ENCODE results near the gene ELK4. TPM values are rescaled to one million over a fixed set of nuclear protein-coding genes. Genes with fewer than 3 reads are reported as not detected.

ELK4 gene
- total and polyA plus RNA-seq, 2 experiments from 2014 or later: 5.1 to 16.4 TPM

GRCh38 chr1:205563927-205564441 lies 67.8 kb downstream of the ELK4 start:
- H3K4me2 ChIP-seq (ENCODE audit: unreplicated experiment): no peak overlapping the region
- H3K27me3 ChIP-seq (replicated peaks; ENCODE audit: insufficient read depth): peaks cover 56% of the 10 kb centered on the region
- H3K9ac ChIP-seq: no peak overlapping the region
- no peak overlapping the region for H3K4me3 ChIP-seq
- H3F3A ChIP-seq (ENCODE audit: insufficient read depth): no peaks in the 10 kb centered on the region
- no peaks in the 10 kb centered on the region for H3K4me1 ChIP-seq (ENCODE audit: insufficient read depth)
- no peaks in the 10 kb centered on the region for H3K9me2 ChIP-seq (ENCODE audit: insufficient read depth)
- peaks cover 4% of the 10 kb centered on the region for H3K9me3 ChIP-seq (ENCODE audit: low read depth)
- H3K27ac ChIP-seq: no peak overlapping the region
- H3K36me3 ChIP-seq (ENCODE audit: low read depth): no peaks in the 10 kb centered on the region
- no peak for DNase-seq
- 35 to 36% methylated on average over 5 of the region's 5 CpGs for WGBS, 2 experiments (ENCODE audit: low coverage in 1 of 2, low lambda C conversion rate in 2 of 2, missing lambda C conversion rate in 2 of 2)
- no peak for TF ChIP-seq EZH2 (IDR thresholded peaks at IDR 0.05; ENCODE audit: insufficient read depth, poor library complexity, severe bottlenecking)
- no peak for TF ChIP-seq EZH2phosphoT487 (IDR thresholded peaks at IDR 0.05; ENCODE audit: insufficient read depth, low read depth)
- no peaks in the 10 kb centered on the region for H4K20me1 ChIP-seq (ENCODE audit: insufficient read depth)
- in situ Hi-C loops (cut with MboI): no loop called here
- H2AFZ ChIP-seq: no peak overlapping the region
- no peaks in the 10 kb centered on the region for H3K79me2 ChIP-seq (ENCODE audit: insufficient read depth)

- H3K27me3 ChIP-seq (replicated peaks; ENCODE audit: insufficient read depth): peaks cover 48% of the 10 kb centered on the region
- in situ Hi-C loops (cut with MboI): no loop called here
- H4K20me1 ChIP-seq (ENCODE audit: insufficient read depth): no peaks in the 10 kb centered on the region
- no peak overlapping the region for H3K4me3 ChIP-seq
- H3K9ac ChIP-seq: no peak overlapping the region
- no peaks in the 10 kb centered on the region for H3K36me3 ChIP-seq (ENCODE audit: low read depth)
- no peak for DNase-seq
- no peaks in the 10 kb centered on the region for H3F3A ChIP-seq (ENCODE audit: insufficient read depth)
- no peaks in the 10 kb centered on the region for H3K9me2 ChIP-seq (ENCODE audit: insufficient read depth)
- no peaks in the 10 kb centered on the region for H3K4me1 ChIP-seq (ENCODE audit: insufficient read depth)
- peaks cover 4% of the 10 kb centered on the region for H3K9me3 ChIP-seq (ENCODE audit: low read depth)
- no peak overlapping the region for H3K27ac ChIP-seq
- H3K79me2 ChIP-seq (ENCODE audit: insufficient read depth): no peaks in the 10 kb centered on the region
- WGBS, 2 experiments (ENCODE audit: low coverage in 1 of 2, low lambda C conversion rate in 2 of 2, missing lambda C conversion rate in 2 of 2): 43 to 67% methylated on average over 1 of the region's 1 CpG
- no peak for TF ChIP-seq EZH2phosphoT487 (IDR thresholded peaks at IDR 0.05; ENCODE audit: insufficient read depth, low read depth)
- TF ChIP-seq EZH2 (IDR thresholded peaks at IDR 0.05; ENCODE audit: insufficient read depth, poor library complexity, severe bottlenecking): no peak
- H2AFZ ChIP-seq: no peak overlapping the region
- H3K4me2 ChIP-seq (ENCODE audit: unreplicated experiment): no peak overlapping the region
Measured at GRCh38 chr1:205561501-205562203, 70.2 kb downstream of the ELK4 start.

Small RNA genes lying within 50 kb of the gene (small RNA-seq; reads per million reads assigned to genes)
- gene RNU2-19P (ENCODE audit: low read depth, low replicate concordance) (2.0 reads per million, percentile 65 among the genes with 10 or more reads in this experiment), gene RNU6-418P (ENCODE audit: low read depth, low replicate concordance) (not detected)

Other genes starting within 250 kb of the ELK4 start
- gene LEMD1, start 210.0 kb downstream of the ELK4 start, total RNA-seq (2014; rRNA removed; shearing (Covaris generic)): not detected in 2 replicates
- gene LEMD1, start 210.0 kb downstream of the ELK4 start, polyA plus RNA-seq (2016; fragmentation: Nextera tagmentation; extraction: Ambion mirVana): not detected in 2 replicates
- gene BLACAT1, start 176.0 kb downstream of the ELK4 start, total RNA-seq (2014; rRNA removed; shearing (Covaris generic)): not detected in 2 replicates
- gene BLACAT1, start 176.0 kb downstream of the ELK4 start, polyA plus RNA-seq (2016; fragmentation: Nextera tagmentation; extraction: Ambion mirVana): not detected in 2 replicates
- not detected in 2 replicates for gene CDK18, start 127.3 kb downstream of the ELK4 start, total RNA-seq (2014; rRNA removed; shearing (Covaris generic))
- gene CDK18, start 127.3 kb downstream of the ELK4 start, polyA plus RNA-seq (2016; fragmentation: Nextera tagmentation; extraction: Ambion mirVana): not detected in 2 replicates
- 1.2 and 1.8 TPM in 2 replicates for gene SLC45A3, start 48.5 kb upstream of the ELK4 start, total RNA-seq (2014; rRNA removed; shearing (Covaris generic))
- gene SLC45A3, start 48.5 kb upstream of the ELK4 start, polyA plus RNA-seq (2016; fragmentation: Nextera tagmentation; extraction: Ambion mirVana): 0.18 and 0.38 TPM in 2 replicates
- gene NUCKS1, start 118.2 kb upstream of the ELK4 start, total RNA-seq (2014; rRNA removed; shearing (Covaris generic)): 122 and 125 TPM in 2 replicates
- 69.2 and 69.9 TPM in 2 replicates for gene NUCKS1, start 118.2 kb upstream of the ELK4 start, polyA plus RNA-seq (2016; fragmentation: Nextera tagmentation; extraction: Ambion mirVana)
- gene RAB29, start 143.5 kb upstream of the ELK4 start, total RNA-seq (2014; rRNA removed; shearing (Covaris generic)): 12.1 and 16.8 TPM in 2 replicates
- 18.0 and 18.1 TPM in 2 replicates for gene RAB29, start 143.5 kb upstream of the ELK4 start, polyA plus RNA-seq (2016; fragmentation: Nextera tagmentation; extraction: Ambion mirVana)
- gene SLC41A1, start 181.2 kb upstream of the ELK4 start, total RNA-seq (2014; rRNA removed; shearing (Covaris generic)): 22.4 and 24.4 TPM in 2 replicates
- 21.3 and 22.7 TPM in 2 replicates for gene SLC41A1, start 181.2 kb upstream of the ELK4 start, polyA plus RNA-seq (2016; fragmentation: Nextera tagmentation; extraction: Ambion mirVana)
- 0.22 TPM in 1 of 2 replicates, not detected in the other for gene PM20D1, start 218.1 kb upstream of the ELK4 start, total RNA-seq (2014; rRNA removed; shearing (Covaris generic))
- 0.11 TPM in 1 of 2 replicates, not detected in the other for gene PM20D1, start 218.1 kb upstream of the ELK4 start, polyA plus RNA-seq (2016; fragmentation: Nextera tagmentation; extraction: Ambion mirVana)